ENCODE data around the gene SLC35A3.

SLC35A3 gene

DNA sequence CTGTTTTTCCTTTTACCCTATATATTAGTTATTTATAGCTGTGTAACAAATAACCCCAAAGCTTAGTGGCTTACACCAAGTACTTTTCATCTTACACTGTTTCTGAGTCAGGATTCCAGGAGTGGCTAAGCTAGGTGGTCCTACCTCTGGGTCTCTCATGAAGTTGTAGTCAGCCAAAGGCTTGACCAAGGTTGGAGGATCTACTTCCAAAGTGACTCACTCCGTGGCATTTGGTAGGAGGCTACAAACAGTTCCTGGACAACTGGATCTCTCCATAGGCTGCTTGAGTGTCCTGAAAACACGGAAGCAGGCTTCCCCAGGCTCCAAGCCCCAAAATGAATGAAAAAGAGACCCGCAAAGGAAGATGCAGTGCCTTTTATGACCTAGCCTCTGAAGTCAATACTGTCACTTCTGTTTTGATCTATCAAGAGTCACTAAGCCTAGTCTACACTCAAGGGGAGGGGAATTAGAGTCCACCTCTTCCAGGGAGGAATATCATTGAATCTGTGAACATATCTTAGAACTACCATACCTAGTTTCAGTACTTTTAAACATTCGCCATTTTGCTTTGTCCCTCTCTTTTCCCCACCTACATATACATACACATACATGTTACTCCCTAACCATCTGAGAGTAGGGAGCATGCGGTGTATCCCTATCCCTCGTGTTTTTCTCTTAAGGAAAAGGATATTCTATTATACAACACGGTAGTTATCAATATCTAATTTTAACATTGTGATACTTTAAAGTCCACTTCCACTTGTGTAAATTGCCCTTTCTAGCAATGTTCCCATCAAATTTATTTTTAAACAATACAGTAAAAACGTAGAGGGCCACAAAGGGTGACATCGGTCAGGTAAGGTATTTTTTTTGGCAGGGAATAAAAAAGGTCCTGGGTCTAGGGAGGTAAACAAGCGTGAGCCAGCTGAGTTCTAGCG is 67.2 kb downstream of the SLC35A3 start:
- no peaks in the 10 kb centered on the region for H3K27me3 ChIP-seq (ENCODE audit: insufficient read depth, low read length, poor library complexity)
- peaks cover 60% of the 10 kb centered on the region for H3K79me2 ChIP-seq (ENCODE audit: insufficient read depth, low read length)
- DNase-seq, result no peak
- ATAC-seq (ENCODE audit: insufficient read depth, low read depth), result peak; percentile 7; the same call in 1 of the 3 replicates
- peak overlapping the region; percentile 75 for H3K4me2 ChIP-seq (ENCODE audit: insufficient read depth, low read length)
- peak overlapping the region; percentile 74 for H2AFZ ChIP-seq (ENCODE audit: low read depth, low read length)
- peaks cover 4% of the 10 kb centered on the region; the same call in 1 of the 2 replicates for H4K20me1 ChIP-seq (ENCODE audit: insufficient read depth, low read length)
- peak overlapping the region; percentile 98 for H3K27ac ChIP-seq (ENCODE audit: low read length)
- TF ChIP-seq, protein P1, sequence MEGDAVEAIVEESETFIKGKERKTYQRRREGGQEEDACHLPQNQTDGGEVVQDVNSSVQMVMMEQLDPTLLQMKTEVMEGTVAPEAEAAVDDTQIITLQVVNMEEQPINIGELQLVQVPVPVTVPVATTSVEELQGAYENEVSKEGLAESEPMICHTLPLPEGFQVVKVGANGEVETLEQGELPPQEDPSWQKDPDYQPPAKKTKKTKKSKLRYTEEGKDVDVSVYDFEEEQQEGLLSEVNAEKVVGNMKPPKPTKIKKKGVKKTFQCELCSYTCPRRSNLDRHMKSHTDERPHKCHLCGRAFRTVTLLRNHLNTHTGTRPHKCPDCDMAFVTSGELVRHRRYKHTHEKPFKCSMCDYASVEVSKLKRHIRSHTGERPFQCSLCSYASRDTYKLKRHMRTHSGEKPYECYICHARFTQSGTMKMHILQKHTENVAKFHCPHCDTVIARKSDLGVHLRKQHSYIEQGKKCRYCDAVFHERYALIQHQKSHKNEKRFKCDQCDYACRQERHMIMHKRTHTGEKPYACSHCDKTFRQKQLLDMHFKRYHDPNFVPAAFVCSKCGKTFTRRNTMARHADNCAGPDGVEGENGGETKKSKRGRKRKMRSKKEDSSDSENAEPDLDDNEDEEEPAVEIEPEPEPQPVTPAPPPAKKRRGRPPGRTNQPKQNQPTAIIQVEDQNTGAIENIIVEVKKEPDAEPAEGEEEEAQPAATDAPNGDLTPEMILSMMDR (IDR thresholded peaks at IDR 0.05; ENCODE audit: borderline replicate concordance, extremely low read depth, low read length, poor library complexity, severe bottlenecking), result no peak
- TF ChIP-seq EZH2 (IDR thresholded peaks at IDR 0.05; ENCODE audit: borderline replicate concordance, low read depth, low read length, severe bottlenecking), result no peak
- H3K36me3 ChIP-seq (ENCODE audit: insufficient read depth, low read length), result no peaks in the 10 kb centered on the region; the same call in 1 of the 2 replicates
- peaks cover 50% of the 10 kb centered on the region for H3K4me1 ChIP-seq (ENCODE audit: insufficient read depth, low read length)
- peak overlapping the region; percentile 96 for H3K9ac ChIP-seq (ENCODE audit: low read depth, low read length)
- H3K9me3 ChIP-seq (ENCODE audit: insufficient read depth, low read length, severe bottlenecking), result no peaks in the 10 kb centered on the region
- peak overlapping the region; percentile 59 to 77 for H3K4me3 ChIP-seq (ENCODE audit: low read depth in 1 of 2, low read length in 2 of 2)

DNA sequence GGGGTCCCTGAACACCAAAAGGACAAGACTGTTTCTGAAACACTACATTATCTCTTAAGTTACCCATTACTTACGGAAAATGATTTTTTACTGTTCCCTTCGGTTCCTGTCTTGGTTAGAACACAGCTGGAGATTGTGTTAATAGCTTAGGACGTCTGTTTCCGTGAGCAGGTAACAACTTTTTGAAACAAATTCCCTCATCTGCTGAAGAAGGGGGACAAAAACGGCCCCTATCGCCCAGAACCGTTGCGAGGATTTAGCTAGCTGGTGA is 67.8 kb downstream of the SLC35A3 start:
- peak overlapping the region; percentile 96 for H3K9ac ChIP-seq (ENCODE audit: low read depth, low read length)
- TF ChIP-seq, protein P1 (IDR thresholded peaks at IDR 0.05; ENCODE audit: borderline replicate concordance, extremely low read depth, low read length, poor library complexity, severe bottlenecking), result no peak
- no peak for TF ChIP-seq EZH2 (IDR thresholded peaks at IDR 0.05; ENCODE audit: borderline replicate concordance, low read depth, low read length, severe bottlenecking)
- H3K9me3 ChIP-seq (ENCODE audit: insufficient read depth, low read length, severe bottlenecking), result no peaks in the 10 kb centered on the region
- H3K4me1 ChIP-seq (ENCODE audit: insufficient read depth, low read length), result peaks cover 54% of the 10 kb centered on the region
- peaks cover 8% of the 10 kb centered on the region; the same call in 1 of the 2 replicates for H4K20me1 ChIP-seq (ENCODE audit: insufficient read depth, low read length)
- H3K27ac ChIP-seq (ENCODE audit: low read length), result peak overlapping the region; percentile 98
- no peak; the same call in 1 of the 3 replicates for ATAC-seq (ENCODE audit: insufficient read depth, low read depth)
- H3K36me3 ChIP-seq (ENCODE audit: insufficient read depth, low read length), result no peaks in the 10 kb centered on the region; the same call in 1 of the 2 replicates
- no peaks in the 10 kb centered on the region for H3K27me3 ChIP-seq (ENCODE audit: insufficient read depth, low read length, poor library complexity)
- H3K4me2 ChIP-seq (ENCODE audit: insufficient read depth, low read length), result peak overlapping the region; percentile 75
- peaks cover 66% of the 10 kb centered on the region for H3K79me2 ChIP-seq (ENCODE audit: insufficient read depth, low read length)
- H3K4me3 ChIP-seq (ENCODE audit: low read depth in 1 of 2, low read length in 2 of 2), result peak overlapping the region; percentile 59 to 77
- H2AFZ ChIP-seq (ENCODE audit: low read depth, low read length), result peak overlapping the region; percentile 74
- DNase-seq, result no peak

DNA sequence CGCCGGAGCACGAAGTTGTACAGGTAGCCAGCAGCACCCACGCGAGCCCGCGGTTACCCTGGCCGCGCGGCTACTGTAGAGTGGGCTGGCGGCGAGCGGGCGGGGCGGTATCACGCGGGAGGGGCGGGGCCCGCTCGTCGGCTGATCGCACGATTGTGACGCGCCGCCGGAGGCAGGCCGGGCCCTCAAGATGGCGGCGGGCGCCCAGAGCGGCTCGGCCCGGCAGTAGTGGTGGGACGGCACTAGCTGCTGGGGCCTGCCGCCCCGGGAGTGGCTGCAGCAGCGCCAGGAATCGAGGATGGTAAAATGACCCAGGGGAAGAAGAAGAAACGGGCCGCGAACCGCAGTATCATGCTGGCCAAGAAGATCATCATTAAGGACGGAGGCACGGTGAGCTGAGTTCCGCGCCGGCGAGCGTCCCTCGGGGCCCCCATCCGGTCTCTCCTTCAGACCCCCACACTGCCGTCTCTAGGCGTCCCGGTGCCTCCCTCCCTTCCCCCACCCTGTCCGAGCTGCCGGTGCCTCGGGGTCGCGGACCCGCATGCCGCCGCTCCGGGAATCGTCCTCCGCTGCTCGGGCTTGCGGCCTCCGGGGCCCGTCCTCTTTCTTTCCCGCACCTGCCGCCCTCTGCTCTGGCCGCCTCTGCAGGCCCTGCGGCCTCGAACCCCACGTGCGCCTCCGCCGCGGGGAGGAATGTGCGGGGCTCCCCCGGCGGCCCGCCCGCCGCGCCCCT is 68.3 kb downstream of the SLC35A3 start:
- no peaks in the 10 kb centered on the region for H3K27me3 ChIP-seq (ENCODE audit: insufficient read depth, low read length, poor library complexity)
- no peak for TF ChIP-seq EZH2 (IDR thresholded peaks at IDR 0.05; ENCODE audit: borderline replicate concordance, low read depth, low read length, severe bottlenecking)
- TF ChIP-seq, protein P1 (IDR thresholded peaks at IDR 0.05; ENCODE audit: borderline replicate concordance, extremely low read depth, low read length, poor library complexity, severe bottlenecking), result no peak
- H3K4me3 ChIP-seq (ENCODE audit: low read depth in 1 of 2, low read length in 2 of 2), result peak overlapping the region; percentile 59 to 77
- H3K79me2 ChIP-seq (ENCODE audit: insufficient read depth, low read length), result peaks cover 71% of the 10 kb centered on the region
- H3K9ac ChIP-seq (ENCODE audit: low read depth, low read length), result peak overlapping the region; percentile 96
- H2AFZ ChIP-seq (ENCODE audit: low read depth, low read length), result peak overlapping the region; percentile 74
- H3K4me2 ChIP-seq (ENCODE audit: insufficient read depth, low read length), result peak overlapping the region; percentile 75
- DNase-seq (peak; percentile 86), ATAC-seq (ENCODE audit: insufficient read depth, low read depth) (peak; percentile 86)
- H3K27ac ChIP-seq (ENCODE audit: low read length), result peak overlapping the region; percentile 98
- H3K36me3 ChIP-seq (ENCODE audit: insufficient read depth, low read length), result no peaks in the 10 kb centered on the region; the same call in 1 of the 2 replicates
- H4K20me1 ChIP-seq (ENCODE audit: insufficient read depth, low read length), result peaks cover 13% of the 10 kb centered on the region; the same call in 1 of the 2 replicates
- peaks cover 57% of the 10 kb centered on the region for H3K4me1 ChIP-seq (ENCODE audit: insufficient read depth, low read length)
- no peaks in the 10 kb centered on the region for H3K9me3 ChIP-seq (ENCODE audit: insufficient read depth, low read length, severe bottlenecking)
